A673 (cell line): ENCODE measurements around the gene AMZ1. TPM values are rescaled to one million over a fixed set of nuclear protein-coding genes. Genes with fewer than 3 reads are reported as not detected.

Experiments used
- BruUV-seq: library from RNA; stranded (reverse); fragments of 400-500 nt; replicated peaks from 2 replicates; lab custom pipeline; 2021; lab: Mats Ljungman, UMichigan
- CTCF ChIA-PET: fragments of 300-600 bp; sonication (Branson Sonifier 250); formaldehyde crosslinking; loops from one replicate; lab custom pipeline; 2022; ENCODE audit warnings: antibody characterized with exemption; lab: Charles Lee
- POLR2A ChIA-PET: fragments of 300-600 bp; sonication (Branson Sonifier 250); formaldehyde crosslinking; loops from one replicate; lab custom pipeline; 2022; ENCODE audit warnings: antibody characterized with exemption; ENCODE audit not compliant: low non-redundant PET; lab: Charles Lee
- DNase-seq: peaks from one replicate; pipeline ENCODE4 v3.0.0-alpha.2; 2015; ENCODE audit warnings: low spot score
- H3K27ac ChIP-seq: fragments of 200-600 bp; sonication (generic); 2 replicates; pipeline ENCODE4 v1.5.1; 2016; ENCODE audit warnings: mixed run types, low read depth, mild to moderate bottlenecking, mixed read lengths, antibody characterized with exemption, low read length; ENCODE audit not compliant: poor library complexity, severe bottlenecking
- H3K27me3 ChIP-seq: fragments of 200-600 bp; sonication (generic); replicated peaks from 2 replicates; pipeline ENCODE4 v1.6.1; 2017; ENCODE audit warnings: mixed run types, low read depth, mild to moderate bottlenecking, mixed read lengths, antibody characterized with exemption, low read length; ENCODE audit not compliant: insufficient read depth, poor library complexity
- H3K36me3 ChIP-seq: fragments of 200-600 bp; sonication (generic); 2 replicates; pipeline ENCODE4 v1.6.1; 2016; ENCODE audit warnings: mixed run types, mild to moderate bottlenecking, mixed read lengths, antibody characterized with exemption, low read length; ENCODE audit not compliant: insufficient read depth, poor library complexity, severe bottlenecking
- H3K4me1 ChIP-seq: fragments of 200-600 bp; sonication (generic); 2 replicates; pipeline ENCODE4 v1.6.1; 2017; ENCODE audit warnings: mixed run types, mild to moderate bottlenecking, mixed read lengths, antibody characterized with exemption, low read length; ENCODE audit not compliant: insufficient read depth, poor library complexity, severe bottlenecking
- H3K4me3 ChIP-seq: fragments of 200-600 bp; sonication (generic); 2 replicates; pipeline ENCODE4 v1.5.1; 2016; ENCODE audit warnings: low read depth, mixed run types, mild to moderate bottlenecking, mixed read lengths, low read length; ENCODE audit not compliant: poor library complexity, severe bottlenecking
- H3K9me3 ChIP-seq: fragments of 200-600 bp; sonication (generic); 2 replicates; pipeline ENCODE4 v1.6.1; 2016; ENCODE audit warnings: mixed run types, low read depth, mild to moderate bottlenecking, mixed read lengths, antibody characterized with exemption, low read length; ENCODE audit not compliant: poor library complexity, severe bottlenecking
- CTCF ChIP-seq: fragments of 300-800, 200-600 bp; sonication (generic); conservative IDR thresholded peaks from 2 replicates; pipeline ENCODE4 v1.5.1; 2017; ENCODE audit warnings: low read depth, mild to moderate bottlenecking, antibody characterized with exemption, low read length, moderate library complexity, mixed read lengths
- EZH2 ChIP-seq: fragments of 200-600 bp; sonication (generic); IDR thresholded peaks from 2 replicates; pipeline ENCODE4 v1.6.1; 2017; ENCODE audit warnings: borderline replicate concordance, low read depth, mild to moderate bottlenecking, mixed read lengths, antibody characterized with exemption, low read length; ENCODE audit not compliant: poor library complexity, severe bottlenecking
- intact Hi-C: fragments of 100-400 bp; cut with micrococcal nuclease; formaldehyde crosslinking; loops from one replicate; pipeline ENCODE4 v1.10.0; 2022; ENCODE audit not compliant: unreplicated experiment
- total RNA-seq: library from RNA; stranded (reverse); gene quantifications from 2 replicates; pipeline ENCODE4 v1.2.3, GENCODE V29; 2021

AMZ1 gene
- total RNA-seq, 1 experiment from 2014 or later: not detected

DNA sequence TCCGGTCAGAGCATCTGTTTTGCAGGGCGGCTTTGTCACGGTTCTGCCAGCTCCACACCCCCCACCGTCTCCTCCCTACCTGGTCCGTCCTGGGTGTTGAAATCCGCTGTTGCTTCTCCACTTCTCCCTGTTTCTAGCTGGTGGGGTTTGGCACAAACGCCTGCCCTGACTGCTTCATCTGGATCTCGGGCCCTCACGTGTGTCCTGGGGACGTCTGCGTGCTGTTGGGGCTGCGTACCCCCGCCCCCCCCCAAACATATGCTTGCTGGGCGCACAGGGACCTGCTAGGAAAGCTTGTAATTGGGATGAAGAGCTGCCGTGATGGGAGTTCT is 11.3 kb downstream of the AMZ1 start:
- H3K27me3 ChIP-seq: no peaks in the 10 kb centered on the region
- ChIA-PET POLR2A (no interaction called here), CTCF (no interaction called here)
- no peak overlapping the region for H3K4me3 ChIP-seq
- no peaks in the 10 kb centered on the region for H3K4me1 ChIP-seq
- BruUV-seq: no TSS peak
- no peaks in the 10 kb centered on the region for H3K9me3 ChIP-seq
- TF ChIP-seq EZH2 (no peak), CTCF (no peak)
- H3K36me3 ChIP-seq: no peaks in the 10 kb centered on the region
- DNase-seq: no peak
- intact Hi-C loops: no loop called here
- H3K27ac ChIP-seq: no peak overlapping the region

DNA sequence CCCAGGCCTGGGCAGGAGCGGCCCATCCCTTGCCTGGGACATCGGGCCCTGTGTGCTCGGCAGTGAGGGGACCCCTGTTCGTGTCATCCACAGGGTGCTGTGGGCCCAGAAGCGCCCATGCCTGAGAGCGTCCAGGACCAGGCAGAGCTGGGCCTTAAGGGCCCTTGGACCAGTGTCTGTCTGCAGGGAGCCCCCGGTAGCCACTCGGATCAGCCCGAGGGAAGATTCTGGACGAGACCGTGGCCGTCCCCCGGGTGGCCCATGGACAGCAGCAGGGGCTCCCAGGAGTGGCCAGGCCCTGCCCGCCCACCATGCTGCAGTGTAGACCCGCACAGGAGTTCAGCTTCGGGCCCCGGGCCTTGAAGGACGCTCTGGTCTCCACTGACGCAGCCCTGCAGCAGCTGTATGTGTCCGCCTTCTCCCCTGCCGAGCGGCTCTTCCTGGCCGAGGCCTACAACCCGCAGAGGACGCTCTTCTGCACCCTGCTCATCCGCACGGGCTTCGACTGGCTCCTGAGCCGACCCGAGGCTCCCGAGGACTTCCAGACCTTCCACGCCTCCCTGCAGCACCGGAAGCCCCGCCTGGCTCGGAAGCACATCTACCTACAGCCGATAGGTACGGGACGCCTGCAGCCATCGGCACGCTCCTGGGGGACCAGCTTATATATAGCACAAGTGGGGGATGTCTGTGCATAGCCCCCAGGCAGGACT is 12.3 kb downstream of the AMZ1 start:
- TF ChIP-seq CTCF: no peak
- ChIA-PET CTCF (no interaction called here), POLR2A (no interaction called here)
- H3K9me3 ChIP-seq: no peaks in the 10 kb centered on the region
- H3K27me3 ChIP-seq: no peaks in the 10 kb centered on the region
- intact Hi-C loops: no loop called here
- no peak for DNase-seq
- no TSS peak for BruUV-seq
- H3K4me1 ChIP-seq: no peaks in the 10 kb centered on the region
- H3K27ac ChIP-seq: no peak overlapping the region
- no peak overlapping the region for H3K4me3 ChIP-seq
- H3K36me3 ChIP-seq: no peaks in the 10 kb centered on the region

GRCh38 chr7:2701424-2701823 is 13.4 kb downstream of the AMZ1 start:
- ChIA-PET CTCF (no interaction called here), POLR2A (no interaction called here)
- no peak overlapping the region for H3K4me3 ChIP-seq
- no peaks in the 10 kb centered on the region for H3K27me3 ChIP-seq
- intact Hi-C loops: no loop called here
- BruUV-seq: no TSS peak
- no peak overlapping the region for H3K27ac ChIP-seq
- DNase-seq: no peak
- TF ChIP-seq CTCF (no peak), EZH2 (no peak)
- no peaks in the 10 kb centered on the region for H3K36me3 ChIP-seq
- no peaks in the 10 kb centered on the region for H3K9me3 ChIP-seq
- H3K4me1 ChIP-seq: no peaks in the 10 kb centered on the region
